Measurements from ENCODE around the gene ZNF821. TPM values are rescaled to one million over a fixed set of nuclear protein-coding genes. Genes with fewer than 3 reads are reported as not detected.

The ZNF821 gene
- total RNA-seq, 2 donors from 2014 or later = 12.1 to 12.8 TPM

DNA sequence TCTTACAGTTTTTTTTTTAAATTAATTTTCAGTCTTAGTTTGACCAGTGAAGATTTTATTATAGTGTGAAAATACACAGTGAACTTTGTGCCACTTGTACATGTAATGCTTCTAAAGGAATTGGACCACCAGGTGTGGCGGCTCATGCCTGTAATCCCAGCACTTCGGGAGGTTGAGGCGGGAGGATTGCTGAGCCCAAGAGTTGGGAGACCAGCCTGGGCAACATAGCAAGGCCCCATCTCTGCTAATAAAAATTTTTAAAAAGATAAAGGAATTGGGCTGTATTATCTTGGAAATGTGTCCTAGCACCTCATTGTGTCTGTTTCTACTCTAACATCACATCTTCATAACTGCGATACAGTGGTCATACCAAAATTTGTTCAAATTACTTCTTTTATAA is 15.2 kb upstream of the ZNF821 start:
- H3K4me1 Mint-ChIP-seq = peaks cover 5% of the 10 kb centered on the region
- no peak overlapping the region for H3K27ac ChIP-seq (ENCODE audit: low read depth, low read length)
- H3K27me3 ChIP-seq (ENCODE audit: control insufficient read depth, insufficient read depth, low read length, poor library complexity, severe bottlenecking) = no peaks in the 10 kb centered on the region
- no peaks in the 10 kb centered on the region for H3K9me3 Mint-ChIP-seq
- no peaks in the 10 kb centered on the region for H3K27me3 Mint-ChIP-seq (ENCODE audit: insufficient read depth)
- no peak overlapping the region for H3K27ac Mint-ChIP-seq
- 98 to 100% methylated on average over 4 of the region's 4 CpGs for WGBS, 2 experiments (ENCODE audit: insufficient coverage in 1 of 2, insufficient read length in 1 of 2)
- no peak for DNase-seq
- peaks cover 34% of the 10 kb centered on the region for H3K36me3 ChIP-seq (ENCODE audit: control insufficient read depth, insufficient read depth, low read length)
- no peak overlapping the region for H3K4me3 Mint-ChIP-seq
- peaks cover 46% of the 10 kb centered on the region for H3K36me3 Mint-ChIP-seq (ENCODE audit: low read depth)
- no peak overlapping the region for H3K4me3 ChIP-seq (ENCODE audit: low read length)
- no peaks in the 10 kb centered on the region for H3K4me1 ChIP-seq (ENCODE audit: control insufficient read depth, insufficient read depth, low read length)
- TF ChIP-seq, protein P1, sequence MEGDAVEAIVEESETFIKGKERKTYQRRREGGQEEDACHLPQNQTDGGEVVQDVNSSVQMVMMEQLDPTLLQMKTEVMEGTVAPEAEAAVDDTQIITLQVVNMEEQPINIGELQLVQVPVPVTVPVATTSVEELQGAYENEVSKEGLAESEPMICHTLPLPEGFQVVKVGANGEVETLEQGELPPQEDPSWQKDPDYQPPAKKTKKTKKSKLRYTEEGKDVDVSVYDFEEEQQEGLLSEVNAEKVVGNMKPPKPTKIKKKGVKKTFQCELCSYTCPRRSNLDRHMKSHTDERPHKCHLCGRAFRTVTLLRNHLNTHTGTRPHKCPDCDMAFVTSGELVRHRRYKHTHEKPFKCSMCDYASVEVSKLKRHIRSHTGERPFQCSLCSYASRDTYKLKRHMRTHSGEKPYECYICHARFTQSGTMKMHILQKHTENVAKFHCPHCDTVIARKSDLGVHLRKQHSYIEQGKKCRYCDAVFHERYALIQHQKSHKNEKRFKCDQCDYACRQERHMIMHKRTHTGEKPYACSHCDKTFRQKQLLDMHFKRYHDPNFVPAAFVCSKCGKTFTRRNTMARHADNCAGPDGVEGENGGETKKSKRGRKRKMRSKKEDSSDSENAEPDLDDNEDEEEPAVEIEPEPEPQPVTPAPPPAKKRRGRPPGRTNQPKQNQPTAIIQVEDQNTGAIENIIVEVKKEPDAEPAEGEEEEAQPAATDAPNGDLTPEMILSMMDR (conservative IDR thresholded peaks at IDR 0.05) = no peak
- H3K9me3 ChIP-seq (ENCODE audit: control insufficient read depth, low read length) = no peaks in the 10 kb centered on the region
- no peak overlapping the region for H3K9ac ChIP-seq (ENCODE audit: extremely low read depth, low read length, poor library complexity, severe bottlenecking)

DNA sequence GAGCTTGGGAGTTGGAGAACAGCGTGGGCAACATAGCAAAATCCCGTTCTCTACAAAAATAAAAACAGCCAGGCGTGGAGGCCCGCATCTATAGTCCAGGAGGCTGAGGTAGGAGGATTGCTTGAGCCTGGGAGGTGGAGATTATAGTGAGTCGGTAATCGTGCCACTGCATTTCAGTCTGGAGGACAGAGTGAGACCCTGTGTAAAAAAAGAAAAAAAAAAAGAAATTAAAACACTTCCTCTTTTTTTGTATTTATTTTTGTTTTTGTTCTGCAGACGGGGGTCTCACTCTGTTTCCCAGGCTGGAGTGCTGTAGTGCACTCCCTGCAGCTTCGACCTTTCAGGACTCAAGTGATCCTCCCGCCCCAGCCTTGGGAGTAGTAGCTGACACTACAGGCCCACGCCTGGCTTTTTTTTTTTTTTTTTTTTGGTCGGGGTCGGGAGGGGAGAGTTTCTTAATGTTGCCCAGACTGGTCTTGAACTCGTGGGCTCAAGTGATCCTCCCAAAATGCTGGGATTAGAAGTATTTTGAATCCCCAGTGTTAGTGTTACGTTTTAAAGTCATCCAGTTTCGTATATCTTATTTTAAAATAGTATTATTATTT is 12.9 kb upstream of the ZNF821 start:
- peaks cover 25% of the 10 kb centered on the region for H3K36me3 ChIP-seq (ENCODE audit: control insufficient read depth, insufficient read depth, low read length)
- Mint-ChIP-seq H3K27me3 (ENCODE audit: insufficient read depth) (no peaks in the 10 kb centered on the region), H3K36me3 (ENCODE audit: low read depth) (peaks cover 28% of the 10 kb centered on the region), H3K27ac (peak overlapping the region; percentile 88), H3K4me1 (peaks cover 7% of the 10 kb centered on the region), H3K9me3 (no peaks in the 10 kb centered on the region), H3K4me3 (peak overlapping the region; percentile 99)
- H3K9ac ChIP-seq (ENCODE audit: extremely low read depth, low read length, poor library complexity, severe bottlenecking) = peak overlapping the region; percentile 97
- H3K4me1 ChIP-seq (ENCODE audit: control insufficient read depth, insufficient read depth, low read length) = no peaks in the 10 kb centered on the region
- peak overlapping the region; percentile 99 for H3K4me3 ChIP-seq (ENCODE audit: low read length)
- no peaks in the 10 kb centered on the region for H3K9me3 ChIP-seq (ENCODE audit: control insufficient read depth, low read length)
- no peak for DNase-seq
- TF ChIP-seq, protein P1 (conservative IDR thresholded peaks at IDR 0.05) = no peak
- no peaks in the 10 kb centered on the region for H3K27me3 ChIP-seq (ENCODE audit: control insufficient read depth, insufficient read depth, low read length, poor library complexity, severe bottlenecking)
- H3K27ac ChIP-seq (ENCODE audit: low read depth, low read length) = no peak overlapping the region
- WGBS, 2 experiments (ENCODE audit: insufficient coverage in 1 of 2, insufficient read length in 1 of 2) = 65% methylated on average over 13 of the region's 15 CpGs; no CpG with 5 or more reads in 1 of the 2 experiments

DNA sequence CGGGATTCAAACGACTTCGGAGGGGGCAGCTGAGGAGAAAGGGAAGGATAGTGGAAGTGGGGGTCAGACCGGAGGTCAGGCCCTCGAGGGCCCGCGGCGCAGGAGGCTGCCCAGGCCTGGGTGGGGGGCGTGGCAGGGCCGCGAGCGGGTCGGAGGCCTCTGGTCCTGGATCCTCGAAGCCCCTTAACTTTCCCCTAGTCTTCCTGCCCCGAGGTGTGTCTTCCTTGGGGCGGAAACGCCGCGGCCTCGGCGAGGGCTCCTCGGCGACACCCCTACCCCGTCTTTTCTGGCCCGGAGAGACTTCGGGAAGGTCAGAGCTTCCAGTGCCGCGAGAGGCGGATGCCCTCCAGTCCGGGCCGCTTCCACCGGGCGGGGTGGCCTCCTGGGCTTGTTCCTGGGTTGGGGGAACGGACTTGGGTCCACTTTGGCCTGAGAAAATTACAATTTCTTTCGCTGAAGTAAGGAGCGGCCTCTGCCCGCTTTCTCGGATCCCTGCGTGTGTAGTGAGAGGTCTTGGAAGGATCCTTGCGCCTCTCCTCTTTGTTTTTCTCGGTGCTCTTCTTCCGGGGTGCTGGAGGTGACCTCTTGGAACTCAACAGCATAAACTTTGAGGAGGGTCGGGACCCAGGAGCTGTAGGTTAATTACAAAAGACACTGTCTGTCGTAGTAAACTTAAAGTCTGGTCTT is 11.8 kb upstream of the ZNF821 start:
- Mint-ChIP-seq H3K27ac (peak overlapping the region; percentile 98), H3K27me3 (ENCODE audit: insufficient read depth) (no peaks in the 10 kb centered on the region), H3K4me3 (peak overlapping the region; percentile 99), H3K36me3 (ENCODE audit: low read depth) (peaks cover 21% of the 10 kb centered on the region), H3K9me3 (no peaks in the 10 kb centered on the region), H3K4me1 (peaks cover 5% of the 10 kb centered on the region)
- TF ChIP-seq, protein P1 (conservative IDR thresholded peaks at IDR 0.05) = no peak
- Histone ChIP-seq H3K27me3 (ENCODE audit: control insufficient read depth, insufficient read depth, low read length, poor library complexity, severe bottlenecking) (no peaks in the 10 kb centered on the region), H3K27ac (ENCODE audit: low read depth, low read length) (peak overlapping the region; percentile 94), H3K9me3 (ENCODE audit: control insufficient read depth, low read length) (no peaks in the 10 kb centered on the region), H3K9ac (ENCODE audit: extremely low read depth, low read length, poor library complexity, severe bottlenecking) (peak overlapping the region; percentile 97), H3K36me3 (ENCODE audit: control insufficient read depth, insufficient read depth, low read length) (peaks cover 19% of the 10 kb centered on the region), H3K4me1 (ENCODE audit: control insufficient read depth, insufficient read depth, low read length) (no peaks in the 10 kb centered on the region), H3K4me3 (ENCODE audit: low read length) (peak overlapping the region; percentile 99)
- no peak for DNase-seq
- WGBS, 2 experiments (ENCODE audit: insufficient coverage in 1 of 2, insufficient read length in 1 of 2) = 0% methylated on average over 30 to 44 of the region's 44 CpGs

Measured in endodermal cell (in vitro differentiated cells).